SU-DHL-6 (cell line): Measurements from ENCODE around the gene STT3B.

Experiments used
- H2AFZ ChIP-seq: fragments of 200-600 bp; sonication (generic); 2 replicates; pipeline ENCODE4 v1.6.1; 2014; ENCODE audit warnings: low read depth, mild to moderate bottlenecking, moderate library complexity, mixed read lengths, antibody characterized with exemption, low read length; ENCODE audit not compliant: severe bottlenecking
- H3F3A ChIP-seq: fragments of 200-600 bp; shearing (Covaris generic); 2 replicates; pipeline ENCODE4 v1.6.0; 2016; ENCODE audit warnings: antibody characterized with exemption, mild to moderate bottlenecking; ENCODE audit not compliant: insufficient read depth
- H3K27ac ChIP-seq: fragments of 200-600 bp; sonication (generic); 2 replicates; pipeline ENCODE4 v1.5.1; 2016; ENCODE audit warnings: low read depth, mild to moderate bottlenecking, low read length, moderate library complexity, mixed read lengths
- H3K27me3 ChIP-seq: fragments of 200-600 bp; sonication (generic), shearing (Covaris generic); 2 replicates; pipeline ENCODE4 v1.6.0; 2014; ENCODE audit warnings: mild to moderate bottlenecking, low read length
- H3K36me3 ChIP-seq: fragments of 200-600 bp; sonication (generic); 2 replicates; pipeline ENCODE4 v1.6.1; 2014; ENCODE audit warnings: mild to moderate bottlenecking, low read length, mixed read lengths
- H3K4me2 ChIP-seq: fragments of 300-600, 200-600 bp; shearing (Covaris generic), sonication (generic); 2 replicates; pipeline ENCODE4 v1.6.0; 2014; ENCODE audit warnings: low read length, low read depth, mild to moderate bottlenecking; ENCODE audit not compliant: poor library complexity, severe bottlenecking
- H3K4me3 ChIP-seq: fragments of 200-600 bp; sonication (generic); 2 replicates; pipeline ENCODE4 v1.5.1; 2014; ENCODE audit warnings: antibody characterized with exemption, low read length, mild to moderate bottlenecking, mixed read lengths; ENCODE audit not compliant: insufficient read depth, poor library complexity, severe bottlenecking
- H3K79me2 ChIP-seq: fragments of 200-600 bp; sonication (generic); 2 replicates; pipeline ENCODE4 v1.6.1; 2014; ENCODE audit warnings: mild to moderate bottlenecking, low read length, moderate library complexity; ENCODE audit not compliant: insufficient read depth
- H3K9ac ChIP-seq: fragments of 200-600 bp; sonication (generic); 2 replicates; pipeline ENCODE4 v1.7.0; 2014; ENCODE audit warnings: mild to moderate bottlenecking, low read length
- H3K9me2 ChIP-seq: fragments of 200-600 bp; sonication (generic); replicated peaks from 2 replicates; pipeline ENCODE4 v1.6.1; 2014; ENCODE audit warnings: low read length; ENCODE audit not compliant: insufficient read depth
- H3K9me3 ChIP-seq: fragments of 200-600 bp; sonication (generic); 2 replicates; pipeline ENCODE4 v1.6.1; 2014; ENCODE audit warnings: low read length, mixed read lengths; ENCODE audit not compliant: insufficient read depth
- H4K20me1 ChIP-seq: fragments of 200-600 bp; sonication (generic); 2 replicates; pipeline ENCODE4 v1.6.1; 2014; ENCODE audit warnings: low read depth, mild to moderate bottlenecking, antibody characterized with exemption, low read length, moderate library complexity, mixed read lengths
- CTCF ChIP-seq: fragments of 200-600 bp; sonication (generic); IDR thresholded peaks from one replicate; pipeline ENCODE4 v1.5.1; 2017; ENCODE audit warnings: antibody characterized with exemption, mild to moderate bottlenecking, low read length, moderate library complexity; ENCODE audit not compliant: insufficient read depth, poor library complexity, severe bottlenecking
- EZH2phosphoT487 ChIP-seq: fragments of 200-600 bp; sonication (generic), shearing (Covaris generic); conservative IDR thresholded peaks from 2 replicates; pipeline ENCODE4 v1.6.1; 2018; ENCODE audit warnings: mild to moderate bottlenecking, antibody characterized with exemption, low read length, moderate library complexity, mixed read lengths

The STT3B gene

GRCh38 chr3:31567036-31567435 is 34.3 kb downstream of the STT3B start:
- Histone ChIP-seq H4K20me1 (peaks cover 77% of the 10 kb centered on the region), H2AFZ (no peak overlapping the region), H3F3A (peaks cover 19% of the 10 kb centered on the region), H3K4me2 (no peak overlapping the region), H3K36me3 (no peaks in the 10 kb centered on the region), H3K9me3 (no peaks in the 10 kb centered on the region), H3K9me2 (no peaks in the 10 kb centered on the region), H3K9ac (no peak overlapping the region), H3K27me3 (no peaks in the 10 kb centered on the region), H3K4me3 (no peak overlapping the region), H3K79me2 (peaks cover 97% of the 10 kb centered on the region), H3K27ac (no peak overlapping the region)
- TF ChIP-seq CTCF (peak; percentile 70), EZH2phosphoT487 (no peak)

GRCh38 chr3:31568649-31569048 is 35.9 kb downstream of the STT3B start:
- no peaks in the 10 kb centered on the region for H3K27me3 ChIP-seq
- no peaks in the 10 kb centered on the region for H3K36me3 ChIP-seq
- H3K9me2 ChIP-seq: no peaks in the 10 kb centered on the region
- H2AFZ ChIP-seq: no peak overlapping the region
- H4K20me1 ChIP-seq: peaks cover 86% of the 10 kb centered on the region
- no peak for TF ChIP-seq EZH2phosphoT487
- no peak for TF ChIP-seq CTCF
- no peaks in the 10 kb centered on the region for H3K9me3 ChIP-seq
- H3K4me3 ChIP-seq: no peak overlapping the region
- no peak overlapping the region for H3K9ac ChIP-seq
- no peak overlapping the region for H3K27ac ChIP-seq
- H3K79me2 ChIP-seq: peaks cover 97% of the 10 kb centered on the region
- no peak overlapping the region for H3K4me2 ChIP-seq
- peaks cover 22% of the 10 kb centered on the region for H3F3A ChIP-seq

- Histone ChIP-seq H2AFZ (no peak overlapping the region), H3K79me2 (peaks cover 97% of the 10 kb centered on the region), H3K4me2 (no peak overlapping the region), H3K9ac (no peak overlapping the region), H3F3A (peaks cover 15% of the 10 kb centered on the region; the same call in 1 of the 2 replicates), H3K9me2 (no peaks in the 10 kb centered on the region), H3K27me3 (no peaks in the 10 kb centered on the region), H3K4me3 (no peak overlapping the region), H3K9me3 (no peaks in the 10 kb centered on the region), H4K20me1 (peaks cover 86% of the 10 kb centered on the region), H3K27ac (no peak overlapping the region), H3K36me3 (0 out of 2 replicates have a peak, but pooled peaks cover 2% of the 10 kb centered on the region)
- TF ChIP-seq EZH2phosphoT487: no peak
- no peak for TF ChIP-seq CTCF
These were observed 38.6 kb downstream of the STT3B start for GRCh38 chr3:31571325-31571724.
